Activated T-helper 2 cell treated with anti-CD3 and anti-CD28 coated beads, Interferon-gamma antibody, Interleukin-2, Interleukin-4, amounts not matched to agents 10 μg/mL and 5 μg/mL and 100 μg/mL, durations not matched to agents 14 hours and 24 hours and 36 hours (primary cell): Measurements from ENCODE around the gene DAZAP1. TPM values are rescaled to one million over a fixed set of nuclear protein-coding genes. Genes with fewer than 3 reads are reported as not detected.
A peak's percentile ranks its signal among the peaks of the same experiment; 100 is the strongest.

ENCODE experiments used
- DNase-seq: peaks from one replicate; pipeline ENCODE4 v3.0.0; 2021; ENCODE audit warnings: low spot score
- H3K27ac Mint-ChIP-seq: one replicate; pipeline ENCODE4 v1.8.0; 2021; ENCODE audit warnings: mixed read lengths
- H3K27me3 Mint-ChIP-seq: one replicate; pipeline ENCODE4 v1.8.0; 2021; ENCODE audit warnings: low read depth, mixed read lengths
- H3K36me3 Mint-ChIP-seq: one replicate; pipeline ENCODE4 v1.8.0; 2021; ENCODE audit warnings: low read depth, mixed read lengths
- H3K4me1 Mint-ChIP-seq: one replicate; pipeline ENCODE4 v1.8.0; 2021; ENCODE audit warnings: low read depth, mixed read lengths
- H3K4me3 Mint-ChIP-seq: one replicate; pipeline ENCODE4 v1.8.0; 2021; ENCODE audit warnings: low read depth, mild to moderate bottlenecking, moderate library complexity, mixed read lengths
- H3K9me3 Mint-ChIP-seq: one replicate; pipeline ENCODE4 v1.8.0; 2021; ENCODE audit warnings: mixed read lengths
- intact Hi-C: fragments of 100-400 bp; cut with micrococcal nuclease; formaldehyde crosslinking; loops from one replicate; pipeline ENCODE4 v1.15.1; 2023
- total RNA-seq: library from RNA; stranded (reverse); gene quantifications from 2 replicates; pipeline ENCODE4 v1.2.3, GENCODE V29; 2022

The DAZAP1 gene
- total RNA-seq, 1 donor from 2014 or later = 290 TPM

GRCh38 chr19:1461862-1462261 lies 54.5 kb downstream of the DAZAP1 start:
- Mint-ChIP-seq H3K27me3 (peaks cover 12% of the 10 kb centered on the region), H3K27ac (no peak overlapping the region), H3K9me3 (no peaks in the 10 kb centered on the region), H3K4me3 (no peak overlapping the region), H3K36me3 (no peaks in the 10 kb centered on the region), H3K4me1 (no peaks in the 10 kb centered on the region)
- DNase-seq = no peak
- intact Hi-C loops = no loop called here

- Mint-ChIP-seq H3K9me3 (no peaks in the 10 kb centered on the region), H3K27ac (no peak overlapping the region), H3K36me3 (no peaks in the 10 kb centered on the region), H3K27me3 (peaks cover 3% of the 10 kb centered on the region), H3K4me1 (peaks cover 1% of the 10 kb centered on the region), H3K4me3 (no peak overlapping the region)
- no peak for DNase-seq
- intact Hi-C loops = loop anchor here (5.0 kb wide), 1 partner anchor 297 kb away; no protein-coding TSS in a partner anchor
Measured at GRCh38 chr19:1465191-1466016, 58.0 kb downstream of the DAZAP1 start.

DNA sequence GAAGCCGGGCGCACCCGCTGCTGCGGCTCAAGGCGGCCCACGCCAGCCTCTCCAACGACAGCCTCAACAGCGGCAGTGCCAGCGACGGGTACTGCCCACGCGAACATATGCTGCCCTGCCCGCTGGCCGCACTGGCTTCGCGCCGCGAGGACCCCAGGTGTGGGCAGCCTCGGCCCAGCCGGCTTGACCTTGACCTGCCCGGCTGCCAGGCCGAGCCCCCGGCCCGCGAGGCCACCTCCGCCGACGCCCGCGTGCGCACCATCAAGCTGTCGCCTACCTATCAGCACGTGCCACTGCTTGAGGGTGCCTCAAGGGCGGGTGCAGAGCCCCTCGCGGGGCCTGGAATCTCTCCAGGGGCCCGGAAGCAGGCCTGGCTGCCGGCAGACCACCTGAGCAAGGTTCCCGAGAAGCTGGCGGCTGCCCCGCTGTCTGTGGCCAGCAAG lies 58.7 kb downstream of the DAZAP1 start:
- no peak for DNase-seq
- no peak overlapping the region for H3K4me3 Mint-ChIP-seq
- H3K27ac Mint-ChIP-seq = no peak overlapping the region
- H3K27me3 Mint-ChIP-seq = peaks cover 3% of the 10 kb centered on the region
- H3K36me3 Mint-ChIP-seq = no peaks in the 10 kb centered on the region
- intact Hi-C loops = loop anchor here (5.0 kb wide), 1 partner anchor 296 kb away; no protein-coding TSS in a partner anchor
- H3K9me3 Mint-ChIP-seq = no peaks in the 10 kb centered on the region
- H3K4me1 Mint-ChIP-seq = peaks cover 1% of the 10 kb centered on the region

DNA sequence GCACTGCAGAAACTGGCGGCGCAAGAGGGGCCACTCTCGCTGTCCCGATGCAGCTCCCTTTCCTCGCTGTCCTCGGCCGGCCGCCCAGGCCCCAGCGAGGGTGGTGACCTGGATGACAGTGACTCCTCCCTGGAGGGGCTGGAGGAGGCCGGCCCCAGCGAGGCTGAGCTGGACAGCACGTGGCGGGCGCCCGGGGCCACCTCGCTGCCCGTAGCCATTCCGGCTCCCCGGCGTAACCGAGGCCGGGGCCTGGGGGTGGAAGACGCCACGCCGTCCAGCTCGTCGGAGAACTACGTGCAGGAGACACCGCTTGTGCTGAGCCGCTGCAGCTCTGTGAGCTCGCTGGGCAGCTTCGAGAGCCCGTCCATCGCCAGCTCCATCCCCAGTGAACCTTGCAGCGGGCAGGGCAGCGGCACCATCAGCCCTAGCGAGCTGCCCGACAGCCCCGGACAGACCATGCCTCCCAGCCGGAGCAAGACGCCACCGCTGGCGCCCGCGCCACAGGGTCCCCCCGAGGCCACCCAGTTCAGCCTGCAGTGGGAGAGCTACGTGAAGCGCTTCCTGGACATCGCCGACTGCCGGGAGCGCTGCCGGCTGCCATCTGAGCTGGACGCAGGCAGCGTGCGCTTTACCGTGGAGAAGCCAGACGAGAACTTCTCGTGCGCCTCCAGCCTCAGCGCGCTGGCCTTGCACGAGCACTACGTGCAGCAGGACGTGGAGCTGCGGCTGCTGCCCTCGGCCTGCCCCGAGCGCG lies 59.3 kb downstream of the DAZAP1 start:
- H3K27me3 Mint-ChIP-seq = peaks cover 5% of the 10 kb centered on the region
- H3K4me1 Mint-ChIP-seq = peaks cover 3% of the 10 kb centered on the region
- DNase-seq = no peak
- no peak overlapping the region for H3K27ac Mint-ChIP-seq
- intact Hi-C loops = loop anchor here (5.0 kb wide), 1 partner anchor 296 kb away; no protein-coding TSS in a partner anchor
- no peak overlapping the region for H3K4me3 Mint-ChIP-seq
- H3K36me3 Mint-ChIP-seq = no peaks in the 10 kb centered on the region
- H3K9me3 Mint-ChIP-seq = no peaks in the 10 kb centered on the region

DNA sequence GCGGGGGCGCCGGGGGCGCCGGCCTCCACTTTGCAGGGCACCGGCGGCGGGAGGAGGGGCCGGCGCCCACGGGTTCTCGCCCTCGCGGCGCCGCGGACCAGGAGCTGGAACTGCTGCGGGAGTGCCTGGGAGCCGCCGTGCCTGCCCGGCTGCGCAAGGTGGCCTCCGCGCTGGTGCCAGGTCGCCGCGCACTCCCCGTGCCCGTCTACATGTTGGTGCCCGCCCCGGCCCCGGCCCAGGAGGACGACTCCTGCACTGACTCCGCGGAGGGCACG lies 59.8 kb downstream of the DAZAP1 start:
- H3K27me3 Mint-ChIP-seq = peaks cover 9% of the 10 kb centered on the region
- H3K27ac Mint-ChIP-seq = no peak overlapping the region
- no peaks in the 10 kb centered on the region for H3K9me3 Mint-ChIP-seq
- intact Hi-C loops = loop anchor here (5.0 kb wide), 1 partner anchor 295 kb away; no protein-coding TSS in a partner anchor
- DNase-seq = no peak
- H3K4me3 Mint-ChIP-seq = no peak overlapping the region
- peaks cover 3% of the 10 kb centered on the region for H3K4me1 Mint-ChIP-seq
- no peaks in the 10 kb centered on the region for H3K36me3 Mint-ChIP-seq

DNA sequence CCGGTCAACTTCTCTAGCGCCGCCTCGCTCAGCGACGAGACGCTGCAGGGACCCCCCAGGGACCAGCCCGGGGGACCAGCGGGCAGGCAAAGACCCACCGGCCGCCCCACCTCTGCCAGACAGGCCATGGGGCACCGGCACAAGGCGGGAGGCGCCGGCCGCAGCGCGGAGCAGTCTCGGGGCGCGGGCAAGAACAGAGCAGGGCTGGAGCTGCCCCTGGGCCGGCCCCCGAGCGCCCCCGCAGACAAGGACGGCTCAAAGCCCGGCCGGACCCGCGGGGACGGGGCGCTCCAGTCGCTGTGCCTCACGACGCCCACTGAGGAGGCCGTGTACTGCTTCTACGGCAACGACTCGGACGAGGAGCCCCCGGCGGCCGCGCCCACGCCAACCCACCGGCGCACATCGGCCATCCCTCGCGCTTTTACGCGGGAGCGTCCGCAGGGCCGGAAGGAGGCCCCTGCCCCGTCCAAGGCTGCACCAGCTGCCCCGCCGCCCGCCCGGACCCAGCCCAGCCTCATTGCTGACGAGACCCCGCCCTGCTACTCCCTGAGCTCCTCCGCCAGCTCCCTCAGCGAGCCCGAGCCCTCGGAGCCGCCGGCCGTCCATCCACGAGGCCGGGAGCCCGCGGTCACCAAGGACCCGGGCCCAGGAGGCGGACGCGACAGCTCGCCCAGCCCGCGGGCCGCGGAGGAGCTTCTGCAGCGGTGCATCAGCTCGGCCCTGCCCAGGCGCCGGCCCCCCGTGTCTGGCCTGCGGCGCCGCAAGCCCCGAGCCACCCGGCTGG lies 60.3 kb downstream of the DAZAP1 start:
- H3K9me3 Mint-ChIP-seq = no peaks in the 10 kb centered on the region
- intact Hi-C loops = loop anchor here (5.0 kb wide), 1 partner anchor 295 kb away; no protein-coding TSS in a partner anchor

GRCh38 chr19:1468274-1468820 lies 61.0 kb downstream of the DAZAP1 start:
- H3K36me3 Mint-ChIP-seq = no peaks in the 10 kb centered on the region
- intact Hi-C loops = loop anchor here (5.0 kb wide), 1 partner anchor 294 kb away; no protein-coding TSS in a partner anchor
- peaks cover 3% of the 10 kb centered on the region for H3K4me1 Mint-ChIP-seq
- no peaks in the 10 kb centered on the region for H3K9me3 Mint-ChIP-seq
- peaks cover 12% of the 10 kb centered on the region for H3K27me3 Mint-ChIP-seq
- no peak for DNase-seq
- H3K4me3 Mint-ChIP-seq = peak overlapping the region; percentile 13
- no peak overlapping the region for H3K27ac Mint-ChIP-seq

More for the DNA sequence above, 60.3 kb downstream of the DAZAP1 start:
- H3K4me1 Mint-ChIP-seq = peaks cover 3% of the 10 kb centered on the region
- no peak overlapping the region for H3K27ac Mint-ChIP-seq
- no peaks in the 10 kb centered on the region for H3K36me3 Mint-ChIP-seq
- no peak for DNase-seq
- no peak overlapping the region for H3K4me3 Mint-ChIP-seq
- H3K27me3 Mint-ChIP-seq = peaks cover 9% of the 10 kb centered on the region

DNA sequence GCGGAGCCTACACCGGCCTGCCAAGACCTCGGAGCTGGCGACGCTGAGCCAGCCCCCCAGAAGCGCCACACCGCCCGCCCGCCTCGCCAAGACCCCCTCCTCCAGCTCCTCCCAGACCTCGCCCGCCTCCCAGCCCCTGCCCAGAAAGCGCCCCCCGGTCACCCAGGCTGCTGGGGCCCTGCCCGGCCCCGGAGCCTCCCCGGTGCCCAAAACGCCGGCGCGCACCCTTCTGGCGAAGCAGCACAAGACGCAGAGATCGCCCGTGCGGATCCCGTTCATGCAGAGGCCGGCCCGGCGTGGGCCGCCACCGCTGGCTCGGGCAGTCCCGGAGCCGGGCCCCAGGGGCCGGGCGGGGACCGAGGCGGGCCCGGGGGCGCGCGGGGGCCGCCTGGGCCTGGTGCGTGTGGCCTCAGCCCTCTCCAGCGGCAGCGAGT lies 61.5 kb downstream of the DAZAP1 start:
- DNase-seq = no peak
- no peaks in the 10 kb centered on the region for H3K9me3 Mint-ChIP-seq
- no peaks in the 10 kb centered on the region for H3K36me3 Mint-ChIP-seq
- H3K4me1 Mint-ChIP-seq = peaks cover 3% of the 10 kb centered on the region
- H3K27me3 Mint-ChIP-seq = peaks cover 12% of the 10 kb centered on the region
- no peak overlapping the region for H3K27ac Mint-ChIP-seq
- peak overlapping the region; percentile 5 for H3K4me3 Mint-ChIP-seq
- intact Hi-C loops = loop anchor here (5.0 kb wide), 1 partner anchor 293 kb away; no protein-coding TSS in a partner anchor

GRCh38 chr19:1469255-1470054 lies 62.1 kb downstream of the DAZAP1 start:
- Mint-ChIP-seq H3K4me1 (peaks cover 3% of the 10 kb centered on the region), H3K9me3 (no peaks in the 10 kb centered on the region), H3K27me3 (peaks cover 12% of the 10 kb centered on the region), H3K27ac (no peak overlapping the region), H3K4me3 (no peak overlapping the region), H3K36me3 (peaks cover under 1% of the 10 kb centered on the region)
- intact Hi-C loops = loop anchor here (5.0 kb wide), 2 partner anchors 43 to 293 kb away; partner anchors contain the start of gene ADAMTSL5
- no peak for DNase-seq

DNA sequence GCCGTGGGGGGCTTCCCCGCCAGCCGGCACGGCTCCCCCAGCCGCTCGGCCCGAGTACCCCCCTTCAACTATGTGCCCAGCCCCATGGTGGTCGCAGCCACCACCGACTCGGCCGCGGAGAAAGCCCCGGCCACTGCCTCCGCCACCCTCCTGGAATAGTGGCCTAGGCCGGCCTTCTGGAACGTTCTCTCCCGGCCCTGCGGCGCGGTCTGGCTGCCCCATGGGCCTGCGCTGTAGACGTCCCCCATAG lies 62.6 kb downstream of the DAZAP1 start:
- intact Hi-C loops = loop anchor here (5.0 kb wide), 1 partner anchor 42 kb away; the partner anchor contains the start of gene ADAMTSL5
- Mint-ChIP-seq H3K27me3 (peaks cover 12% of the 10 kb centered on the region), H3K4me1 (peaks cover 3% of the 10 kb centered on the region), H3K27ac (peak overlapping the region; percentile 33), H3K36me3 (peaks cover 3% of the 10 kb centered on the region), H3K4me3 (peak overlapping the region; percentile 67), H3K9me3 (no peaks in the 10 kb centered on the region)
- no peak for DNase-seq

DNA sequence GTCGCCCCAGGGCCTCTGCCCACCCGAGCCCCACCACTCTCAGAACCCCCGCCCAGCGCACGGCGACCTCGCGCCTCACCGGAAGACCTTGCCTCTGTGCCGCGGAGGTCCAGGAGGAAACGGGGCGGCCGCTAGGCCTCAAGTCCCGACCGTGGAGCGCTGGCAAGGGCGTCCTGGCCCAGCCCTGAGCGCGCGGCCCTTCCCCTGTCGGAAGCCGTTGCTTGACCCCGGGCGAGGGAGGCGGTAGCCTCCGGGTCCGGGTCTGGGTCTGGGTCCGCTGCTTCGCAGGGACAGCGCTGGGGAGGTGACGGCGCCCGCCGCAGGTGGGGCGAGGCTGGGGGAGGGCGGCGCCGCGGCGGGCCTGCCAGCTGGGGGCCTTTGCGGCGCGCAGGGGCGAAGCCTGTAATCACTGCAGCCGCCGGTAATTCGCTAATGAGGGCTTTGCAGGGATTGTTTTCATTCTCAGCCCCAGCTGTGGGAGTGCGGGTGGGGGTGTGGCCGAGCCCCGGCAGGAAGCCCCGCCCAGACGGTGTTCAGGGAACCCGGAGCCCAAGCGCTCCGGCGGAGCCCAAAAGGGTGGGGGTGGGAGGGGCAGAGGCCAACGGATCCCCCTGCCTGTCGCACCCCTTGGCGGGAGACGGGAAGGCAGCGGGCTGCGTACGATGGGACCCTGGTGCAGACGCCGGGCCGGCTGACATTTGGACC lies 63.1 kb downstream of the DAZAP1 start:
- Mint-ChIP-seq H3K4me3 (peak overlapping the region; percentile 67), H3K27me3 (peaks cover 12% of the 10 kb centered on the region), H3K36me3 (peaks cover 3% of the 10 kb centered on the region), H3K27ac (no peak overlapping the region), H3K9me3 (no peaks in the 10 kb centered on the region), H3K4me1 (peaks cover 3% of the 10 kb centered on the region)
- DNase-seq = peak; percentile 71
- intact Hi-C loops = loop anchor here (5.0 kb wide), 1 partner anchor 42 kb away; the partner anchor contains the start of gene ADAMTSL5
